ENCODE data around the gene ADAMTS12.

ADAMTS12 gene

GRCh38 chr5:33736510-33736909 lies 155.3 kb downstream of the ADAMTS12 start:
- no peak overlapping the region for H2AFZ ChIP-seq
- no peaks in the 10 kb centered on the region for H3K79me2 ChIP-seq
- H3K9ac ChIP-seq, result no peak overlapping the region
- TF ChIP-seq CTCF (IDR thresholded peaks at IDR 0.05), result no peak
- no peak overlapping the region for H3K4me2 ChIP-seq (ENCODE audit: low read length)
- H3K9me3 ChIP-seq (ENCODE audit: control insufficient read depth, low read length), result no peaks in the 10 kb centered on the region
- no peaks in the 10 kb centered on the region for H3K4me1 ChIP-seq
- H3K27ac ChIP-seq, result no peak overlapping the region
- H3K36me3 ChIP-seq (ENCODE audit: control insufficient read depth, insufficient read depth, low read length), result no peaks in the 10 kb centered on the region
- H3K4me3 ChIP-seq (ENCODE audit: low read depth, low read length), result no peak overlapping the region
- no peaks in the 10 kb centered on the region for H3K27me3 ChIP-seq (ENCODE audit: control insufficient read depth, insufficient read depth, low read length)

GRCh38 chr5:33735072-33735471 lies 156.7 kb downstream of the ADAMTS12 start:
- no peaks in the 10 kb centered on the region for H3K79me2 ChIP-seq
- H3K4me3 ChIP-seq (ENCODE audit: low read depth, low read length), result no peak overlapping the region
- H3K27ac ChIP-seq, result no peak overlapping the region
- TF ChIP-seq CTCF (IDR thresholded peaks at IDR 0.05), result no peak
- no peak overlapping the region for H3K4me2 ChIP-seq (ENCODE audit: low read length)
- H2AFZ ChIP-seq, result no peak overlapping the region
- no peaks in the 10 kb centered on the region for H3K36me3 ChIP-seq (ENCODE audit: control insufficient read depth, insufficient read depth, low read length)
- no peak overlapping the region for H3K9ac ChIP-seq
- no peaks in the 10 kb centered on the region for H3K27me3 ChIP-seq (ENCODE audit: control insufficient read depth, insufficient read depth, low read length)
- H3K4me1 ChIP-seq, result no peaks in the 10 kb centered on the region
- H3K9me3 ChIP-seq (ENCODE audit: control insufficient read depth, low read length), result no peaks in the 10 kb centered on the region

- H3K9me3 ChIP-seq (ENCODE audit: control insufficient read depth, low read length), result no peaks in the 10 kb centered on the region
- no peak overlapping the region for H3K9ac ChIP-seq
- H3K27ac ChIP-seq, result no peak overlapping the region
- no peaks in the 10 kb centered on the region for H3K27me3 ChIP-seq (ENCODE audit: control insufficient read depth, insufficient read depth, low read length)
- no peak for TF ChIP-seq CTCF (IDR thresholded peaks at IDR 0.05)
- H3K4me2 ChIP-seq (ENCODE audit: low read length), result no peak overlapping the region
- no peak overlapping the region for H2AFZ ChIP-seq
- H3K4me3 ChIP-seq (ENCODE audit: low read depth, low read length), result no peak overlapping the region
- no peaks in the 10 kb centered on the region for H3K4me1 ChIP-seq
- no peaks in the 10 kb centered on the region for H3K79me2 ChIP-seq
- H3K36me3 ChIP-seq (ENCODE audit: control insufficient read depth, insufficient read depth, low read length), result no peaks in the 10 kb centered on the region
These were observed 157.3 kb downstream of the ADAMTS12 start for GRCh38 chr5:33734537-33734936.

- Histone ChIP-seq H3K4me2 (ENCODE audit: low read length) (no peak overlapping the region), H3K4me3 (ENCODE audit: low read depth, low read length) (no peak overlapping the region), H2AFZ (no peak overlapping the region), H3K9ac (no peak overlapping the region), H3K27ac (no peak overlapping the region), H3K9me3 (ENCODE audit: control insufficient read depth, low read length) (no peaks in the 10 kb centered on the region), H3K79me2 (no peaks in the 10 kb centered on the region), H3K27me3 (ENCODE audit: control insufficient read depth, insufficient read depth, low read length) (no peaks in the 10 kb centered on the region), H3K4me1 (no peaks in the 10 kb centered on the region), H3K36me3 (ENCODE audit: control insufficient read depth, insufficient read depth, low read length) (no peaks in the 10 kb centered on the region)
- no peak for TF ChIP-seq CTCF (IDR thresholded peaks at IDR 0.05)
These were observed 158.6 kb downstream of the ADAMTS12 start for GRCh38 chr5:33733225-33733624.

- TF ChIP-seq CTCF (IDR thresholded peaks at IDR 0.05), result no peak
These were observed 165.2 kb downstream of the ADAMTS12 start for GRCh38 chr5:33726422-33727165.

More at GRCh38 chr5:33726422-33727165, 165.2 kb downstream of the ADAMTS12 start:
- no peaks in the 10 kb centered on the region for H3K79me2 ChIP-seq
- no peak overlapping the region for H2AFZ ChIP-seq
- H3K36me3 ChIP-seq (ENCODE audit: control insufficient read depth, insufficient read depth, low read length), result no peaks in the 10 kb centered on the region
- no peak overlapping the region for H3K4me3 ChIP-seq (ENCODE audit: low read depth, low read length)
- no peak overlapping the region for H3K4me2 ChIP-seq (ENCODE audit: low read length)
- no peaks in the 10 kb centered on the region for H3K9me3 ChIP-seq (ENCODE audit: control insufficient read depth, low read length)
- H3K27me3 ChIP-seq (ENCODE audit: control insufficient read depth, insufficient read depth, low read length), result no peaks in the 10 kb centered on the region
- H3K9ac ChIP-seq, result no peak overlapping the region
- H3K4me1 ChIP-seq, result no peaks in the 10 kb centered on the region
- H3K27ac ChIP-seq, result no peak overlapping the region
